GM06990 (cell line): ENCODE measurements around the gene RIMBP2.

Experiments used
- DNase-seq: peaks from one replicate; pipeline ENCODE4 v3.0.0-alpha.2; 2011; ENCODE audit not compliant: insufficient read length; ENCODE audit errors: extremely low read depth
- H3K27me3 ChIP-seq: replicated peaks from 2 replicates; pipeline ENCODE4 v1.6.0; 2011; ENCODE audit warnings: low read length; ENCODE audit not compliant: control insufficient read depth, insufficient read depth
- H3K36me3 ChIP-seq: 2 replicates; pipeline ENCODE4 v1.5.1; 2011; ENCODE audit warnings: low read length; ENCODE audit not compliant: control insufficient read depth, insufficient read depth
- H3K4me3 ChIP-seq: replicated peaks from 2 replicates; pipeline ENCODE4 v1.5.1; 2011; ENCODE audit warnings: low read depth, mild to moderate bottlenecking, control low read depth, low read length
- CTCF ChIP-seq: IDR thresholded peaks from 2 replicates; pipeline ENCODE4 v1.5.1; 2011; ENCODE audit warnings: low read length, control low read depth, mild to moderate bottlenecking, inconsistent platforms; ENCODE audit not compliant: insufficient read depth, poor library complexity, severe bottlenecking

The RIMBP2 gene

DNA sequence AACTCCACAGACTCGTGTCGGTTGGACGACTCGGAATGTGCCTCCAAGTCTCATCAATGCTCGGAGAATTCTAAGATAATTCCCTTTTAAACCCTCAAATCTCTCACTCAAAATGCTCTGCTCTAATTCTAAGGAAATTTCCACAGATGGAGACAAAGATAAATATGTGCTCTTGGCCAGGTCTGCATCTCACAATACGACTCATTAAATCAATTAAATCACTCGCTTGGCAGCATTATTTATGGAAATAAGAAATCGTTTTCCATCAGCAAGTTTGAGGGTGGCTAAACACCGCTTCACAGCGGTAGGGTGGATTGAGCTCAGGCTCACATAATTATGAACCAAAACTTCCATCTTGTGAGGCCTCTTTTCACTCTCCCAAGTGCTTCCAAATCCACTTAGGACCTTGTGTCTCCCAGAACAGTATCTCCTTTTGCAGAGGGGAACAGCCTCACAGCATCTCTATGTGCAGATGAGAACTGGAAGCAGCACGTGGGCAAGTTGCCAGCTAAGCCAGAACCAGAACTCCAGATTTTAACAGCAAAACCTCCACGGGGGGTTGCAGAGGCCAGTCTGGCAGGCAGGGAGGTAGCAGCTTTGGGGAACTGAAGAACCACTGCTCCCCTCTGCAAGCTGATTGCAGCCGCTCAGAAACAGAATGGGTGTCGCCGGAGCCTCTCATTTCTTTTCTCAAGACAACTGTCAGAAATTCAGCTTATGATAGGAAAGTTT, 43.8 kb downstream of the RIMBP2 start:
- H3K36me3 ChIP-seq, result no peaks in the 10 kb centered on the region
- H3K4me3 ChIP-seq, result no peak overlapping the region
- TF ChIP-seq CTCF, result no peak
- H3K27me3 ChIP-seq, result no peaks in the 10 kb centered on the region
- DNase-seq, result no peak

- H3K4me3 ChIP-seq, result no peak overlapping the region
- no peak for TF ChIP-seq CTCF
- DNase-seq, result no peak
- no peaks in the 10 kb centered on the region for H3K27me3 ChIP-seq
- no peaks in the 10 kb centered on the region for H3K36me3 ChIP-seq
Measured at GRCh38 chr12:130671556-130671955, 44.5 kb downstream of the RIMBP2 start.

- Histone ChIP-seq H3K4me3 (no peak overlapping the region), H3K36me3 (no peaks in the 10 kb centered on the region), H3K27me3 (no peaks in the 10 kb centered on the region)
- DNase-seq, result no peak
- no peak for TF ChIP-seq CTCF
Measured at GRCh38 chr12:130669797-130670196, 46.3 kb downstream of the RIMBP2 start.

- H3K27me3 ChIP-seq, result no peaks in the 10 kb centered on the region
- H3K4me3 ChIP-seq, result no peak overlapping the region
- DNase-seq, result no peak
- no peaks in the 10 kb centered on the region for H3K36me3 ChIP-seq
- no peak for TF ChIP-seq CTCF
Measured at GRCh38 chr12:130669205-130669557, 46.9 kb downstream of the RIMBP2 start.

DNA sequence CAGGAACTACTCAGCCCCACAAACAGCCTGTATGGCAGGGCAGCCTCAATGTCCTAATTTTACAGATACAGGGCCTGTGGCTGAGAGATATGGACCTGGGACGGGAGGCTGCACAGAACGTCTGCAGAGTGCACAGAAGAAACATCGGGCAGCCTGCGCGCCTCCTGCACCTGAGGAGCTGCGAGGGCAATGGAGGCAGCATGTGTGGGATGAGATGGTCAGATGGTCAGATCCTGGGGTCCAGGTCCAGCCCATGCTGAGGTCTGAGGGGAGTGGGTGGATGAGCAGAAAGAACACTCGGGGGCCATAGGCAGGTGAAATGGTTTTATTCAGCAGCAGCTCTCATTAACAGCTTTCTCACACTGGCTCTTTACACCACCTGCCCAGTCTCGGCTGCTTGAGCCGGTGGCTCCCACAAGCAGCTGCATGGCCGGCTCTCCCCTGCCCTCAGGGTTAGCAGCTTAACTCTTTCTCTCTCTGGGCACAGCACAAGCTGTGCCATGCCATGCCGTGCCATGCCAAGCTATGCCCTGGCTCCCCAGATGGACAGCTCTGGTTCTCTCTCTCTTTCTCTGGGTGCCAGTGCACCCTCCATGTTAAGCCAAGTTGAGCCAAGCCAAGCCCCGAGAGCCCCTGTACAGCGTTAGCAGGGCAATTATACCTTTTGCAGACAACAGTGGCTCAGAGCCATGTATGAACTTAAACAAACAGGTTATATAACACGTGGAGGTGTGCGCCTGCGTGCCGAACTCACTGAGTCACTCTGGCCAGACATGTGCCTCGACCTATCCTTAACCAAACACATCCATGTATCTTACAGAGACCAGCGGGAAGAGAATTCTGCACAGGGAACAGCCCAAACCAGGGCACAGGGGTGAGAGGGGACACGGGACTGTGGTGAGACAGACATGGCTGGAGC, 47.6 kb downstream of the RIMBP2 start:
- Histone ChIP-seq H3K4me3 (no peak overlapping the region), H3K36me3 (no peaks in the 10 kb centered on the region), H3K27me3 (no peaks in the 10 kb centered on the region)
- no peak for TF ChIP-seq CTCF
- DNase-seq, result no peak
